GM12878 (cell line): ENCODE results near the gene ART3.

Source experiments
- CREB1 ChIP-seq: IDR thresholded peaks from 2 replicates; pipeline ENCODE4 v1.6.1; 2012; ENCODE audit warnings: low read depth, mild to moderate bottlenecking, inconsistent platforms
- NRF1 ChIP-seq: conservative IDR thresholded peaks from 2 replicates; pipeline ENCODE4 v1.6.1; 2011; ENCODE audit warnings: mild to moderate bottlenecking, low read depth, low read length, improper control_type of control experiment
- POLR2A ChIP-seq: IDR thresholded peaks from 2 replicates; pipeline ENCODE4 v1.6.1; 2011; ENCODE audit warnings: low read depth, mild to moderate bottlenecking, low read length
- RFX5 ChIP-seq: IDR thresholded peaks from 2 replicates; pipeline ENCODE4 v1.6.1; 2011; ENCODE audit warnings: low read depth, low read length, improper control_type of control experiment
- SMAD1 ChIP-seq: fragments of 450-650 bp; IDR thresholded peaks from 2 replicates; pipeline ENCODE4 v1.6.1; 2018; ENCODE audit warnings: mild to moderate bottlenecking, low read depth; ENCODE audit not compliant: partially characterized antibody
- SUPT20H ChIP-seq: IDR thresholded peaks from 2 replicates; pipeline ENCODE4 v1.6.1; 2011; ENCODE audit warnings: low read depth, mild to moderate bottlenecking, low read length, moderate library complexity, borderline replicate concordance; ENCODE audit not compliant: control insufficient read depth
- ZNF274 ChIP-seq: IDR thresholded peaks from one replicate; pipeline ENCODE4 v1.8.0; 2011; ENCODE audit not compliant: insufficient read length, insufficient read depth
- TF ChIP-seq, protein P1 (sequence below), 3 experiments: IDR thresholded peaks in 2 of 3; conservative IDR thresholded peaks in 1 of 3; 2 replicates each; pipeline ENCODE4 v1.5.1; 2011; ENCODE audit warnings: low read depth in 3 of 3, low read length in 3 of 3, mild to moderate bottlenecking in 3 of 3, control low read depth in 2 of 3, moderate library complexity in 2 of 3, inconsistent platforms in 1 of 3, mixed read lengths in 1 of 3; ENCODE audit not compliant: control insufficient read depth in 2 of 3, insufficient read depth in 1 of 3; ENCODE audit errors: extremely low read depth in 1 of 3
- TF ChIP-seq, protein P2 (sequence below): IDR thresholded peaks from 2 replicates; pipeline ENCODE4 v1.6.1; 2012; ENCODE audit warnings: mild to moderate bottlenecking, low read depth, low read length

DNA sequence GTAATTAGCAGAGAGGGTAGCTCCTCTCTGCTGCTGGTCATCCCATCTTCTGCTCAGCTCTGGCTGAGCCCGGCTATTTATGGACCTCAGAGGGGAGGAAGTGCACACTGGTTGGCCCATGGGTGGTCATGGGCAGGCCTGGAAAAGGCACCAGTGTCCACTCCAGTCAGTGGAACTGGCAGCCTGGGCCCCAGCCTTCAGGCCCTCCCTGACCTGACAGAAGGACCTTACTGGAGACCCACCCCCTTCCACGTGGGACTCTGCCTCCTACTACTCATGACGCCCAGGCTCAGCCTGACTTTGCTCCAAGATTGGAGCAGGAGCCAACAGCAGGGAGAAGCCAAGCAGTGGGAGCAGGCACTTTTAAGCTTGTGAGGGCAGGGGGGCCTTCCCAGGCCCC, 8.0 kb upstream of the ART3 start:
- TF ChIP-seq NRF1 (no peak), CREB1 (no peak), ZNF274 (no peak), SUPT20H (no peak), POLR2A (no peak), RFX5 (no peak), SMAD1 (no peak)
- TF ChIP-seq, protein P1, sequence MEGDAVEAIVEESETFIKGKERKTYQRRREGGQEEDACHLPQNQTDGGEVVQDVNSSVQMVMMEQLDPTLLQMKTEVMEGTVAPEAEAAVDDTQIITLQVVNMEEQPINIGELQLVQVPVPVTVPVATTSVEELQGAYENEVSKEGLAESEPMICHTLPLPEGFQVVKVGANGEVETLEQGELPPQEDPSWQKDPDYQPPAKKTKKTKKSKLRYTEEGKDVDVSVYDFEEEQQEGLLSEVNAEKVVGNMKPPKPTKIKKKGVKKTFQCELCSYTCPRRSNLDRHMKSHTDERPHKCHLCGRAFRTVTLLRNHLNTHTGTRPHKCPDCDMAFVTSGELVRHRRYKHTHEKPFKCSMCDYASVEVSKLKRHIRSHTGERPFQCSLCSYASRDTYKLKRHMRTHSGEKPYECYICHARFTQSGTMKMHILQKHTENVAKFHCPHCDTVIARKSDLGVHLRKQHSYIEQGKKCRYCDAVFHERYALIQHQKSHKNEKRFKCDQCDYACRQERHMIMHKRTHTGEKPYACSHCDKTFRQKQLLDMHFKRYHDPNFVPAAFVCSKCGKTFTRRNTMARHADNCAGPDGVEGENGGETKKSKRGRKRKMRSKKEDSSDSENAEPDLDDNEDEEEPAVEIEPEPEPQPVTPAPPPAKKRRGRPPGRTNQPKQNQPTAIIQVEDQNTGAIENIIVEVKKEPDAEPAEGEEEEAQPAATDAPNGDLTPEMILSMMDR (IDR thresholded peaks at IDR 0.05 in 2 of 3, conservative IDR thresholded peaks at IDR 0.05 in 1 of 3; ENCODE audit: control insufficient read depth in 2 of 3, extremely low read depth in 1 of 3, insufficient read depth in 1 of 3, low read depth in 3 of 3, low read length in 3 of 3): no peak
- TF ChIP-seq, protein P2, sequence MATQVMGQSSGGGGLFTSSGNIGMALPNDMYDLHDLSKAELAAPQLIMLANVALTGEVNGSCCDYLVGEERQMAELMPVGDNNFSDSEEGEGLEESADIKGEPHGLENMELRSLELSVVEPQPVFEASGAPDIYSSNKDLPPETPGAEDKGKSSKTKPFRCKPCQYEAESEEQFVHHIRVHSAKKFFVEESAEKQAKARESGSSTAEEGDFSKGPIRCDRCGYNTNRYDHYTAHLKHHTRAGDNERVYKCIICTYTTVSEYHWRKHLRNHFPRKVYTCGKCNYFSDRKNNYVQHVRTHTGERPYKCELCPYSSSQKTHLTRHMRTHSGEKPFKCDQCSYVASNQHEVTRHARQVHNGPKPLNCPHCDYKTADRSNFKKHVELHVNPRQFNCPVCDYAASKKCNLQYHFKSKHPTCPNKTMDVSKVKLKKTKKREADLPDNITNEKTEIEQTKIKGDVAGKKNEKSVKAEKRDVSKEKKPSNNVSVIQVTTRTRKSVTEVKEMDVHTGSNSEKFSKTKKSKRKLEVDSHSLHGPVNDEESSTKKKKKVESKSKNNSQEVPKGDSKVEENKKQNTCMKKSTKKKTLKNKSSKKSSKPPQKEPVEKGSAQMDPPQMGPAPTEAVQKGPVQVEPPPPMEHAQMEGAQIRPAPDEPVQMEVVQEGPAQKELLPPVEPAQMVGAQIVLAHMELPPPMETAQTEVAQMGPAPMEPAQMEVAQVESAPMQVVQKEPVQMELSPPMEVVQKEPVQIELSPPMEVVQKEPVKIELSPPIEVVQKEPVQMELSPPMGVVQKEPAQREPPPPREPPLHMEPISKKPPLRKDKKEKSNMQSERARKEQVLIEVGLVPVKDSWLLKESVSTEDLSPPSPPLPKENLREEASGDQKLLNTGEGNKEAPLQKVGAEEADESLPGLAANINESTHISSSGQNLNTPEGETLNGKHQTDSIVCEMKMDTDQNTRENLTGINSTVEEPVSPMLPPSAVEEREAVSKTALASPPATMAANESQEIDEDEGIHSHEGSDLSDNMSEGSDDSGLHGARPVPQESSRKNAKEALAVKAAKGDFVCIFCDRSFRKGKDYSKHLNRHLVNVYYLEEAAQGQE: no peak
